HG03442 (cell line): ENCODE measurements around the gene METTL8.
A peak's percentile ranks its signal among the peaks of the same experiment; 100 is the strongest.
"Not testable (repeated sequence)": the region's sequence is repeated elsewhere in the genome, so short reads cannot be mapped to it uniquely, and the experiment has no call there.

Experiments
- ATAC-seq: cut with Tn5 transposase; IDR thresholded peaks from one replicate; pipeline ENCODE4 v1.9.1; 2021; ENCODE audit warnings: mild to moderate bottlenecking, moderate library complexity; ENCODE audit not compliant: unreplicated experiment

The METTL8 gene

DNA sequence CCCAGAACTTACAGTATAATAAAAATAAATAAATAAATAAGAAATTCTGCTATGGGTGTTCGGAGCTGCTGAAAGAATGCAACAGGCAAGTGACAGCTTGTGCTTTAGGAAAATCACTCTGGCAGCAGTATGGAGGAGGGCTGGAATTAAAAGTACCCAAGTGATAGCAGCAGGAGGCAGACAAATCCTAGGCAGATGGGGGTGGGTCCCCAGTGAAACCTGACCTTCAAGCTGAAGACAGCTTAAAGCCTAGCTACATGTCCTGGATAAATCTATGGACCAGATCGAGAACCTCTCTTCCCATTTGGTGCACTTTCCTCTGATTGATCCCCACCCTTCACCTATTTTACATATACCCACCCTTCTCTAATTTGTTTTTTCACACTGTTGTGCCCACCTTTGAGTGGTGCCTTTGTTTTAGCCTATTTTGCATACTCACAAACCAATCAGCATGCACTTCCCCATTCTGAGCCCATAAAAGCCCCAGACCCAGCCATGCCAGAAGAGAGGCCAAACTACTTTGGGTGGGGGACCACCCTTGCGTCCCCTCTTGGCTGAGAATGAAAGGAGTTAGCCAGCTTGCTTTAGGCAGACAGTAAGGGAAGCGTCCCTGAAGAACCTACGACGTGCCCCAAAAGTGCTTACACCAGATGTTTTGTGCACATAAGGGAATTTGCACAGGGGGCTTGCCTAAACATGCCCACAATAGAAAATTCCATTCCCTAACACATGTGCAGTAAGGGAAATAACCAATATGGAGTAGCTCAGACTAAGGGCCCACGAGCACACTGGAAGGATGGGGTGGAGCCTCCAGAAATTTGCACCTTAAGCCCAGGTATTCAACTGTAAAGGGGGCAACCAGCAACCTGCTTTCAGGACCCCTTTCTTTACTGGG is 3.0 kb downstream of the METTL8 start:
- ATAC-seq = no peak

DNA sequence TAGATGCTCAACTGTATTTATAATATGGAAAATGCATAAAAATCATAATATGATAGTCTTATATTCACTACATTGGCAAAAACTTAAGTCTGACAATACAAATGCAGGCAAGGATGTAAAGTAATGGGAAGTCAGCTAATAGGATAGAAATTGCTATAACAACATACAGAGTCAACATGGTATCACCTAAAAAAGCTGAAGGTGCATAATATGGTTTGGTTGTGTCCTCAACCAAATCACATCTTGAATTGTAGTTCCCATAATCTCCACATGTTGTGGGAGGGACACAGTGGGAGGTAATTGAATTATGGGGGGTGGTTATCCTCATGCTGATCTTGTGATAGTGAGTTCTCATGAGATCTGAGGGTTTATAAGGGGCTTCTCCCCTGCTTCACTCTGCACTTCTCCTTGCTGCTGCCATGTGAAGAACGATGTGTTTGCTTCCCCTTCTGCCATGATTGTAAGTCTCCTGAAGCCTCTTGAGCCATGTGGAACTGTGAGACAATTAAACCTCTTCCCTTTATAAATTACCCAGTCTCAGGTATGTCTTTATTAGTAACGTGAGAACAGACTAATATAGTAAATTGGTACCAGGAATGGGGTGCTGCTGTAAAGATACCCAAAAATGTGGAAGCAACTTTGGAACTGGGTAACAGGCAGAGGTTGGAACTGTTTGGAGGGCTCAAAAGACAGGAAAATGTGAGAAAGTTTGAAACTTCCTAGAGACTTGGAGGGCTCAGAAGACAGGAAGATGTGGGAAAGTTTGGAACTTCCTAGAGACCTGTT is 10.9 kb downstream of the METTL8 start:
- not testable (repeated sequence) for ATAC-seq

DNA sequence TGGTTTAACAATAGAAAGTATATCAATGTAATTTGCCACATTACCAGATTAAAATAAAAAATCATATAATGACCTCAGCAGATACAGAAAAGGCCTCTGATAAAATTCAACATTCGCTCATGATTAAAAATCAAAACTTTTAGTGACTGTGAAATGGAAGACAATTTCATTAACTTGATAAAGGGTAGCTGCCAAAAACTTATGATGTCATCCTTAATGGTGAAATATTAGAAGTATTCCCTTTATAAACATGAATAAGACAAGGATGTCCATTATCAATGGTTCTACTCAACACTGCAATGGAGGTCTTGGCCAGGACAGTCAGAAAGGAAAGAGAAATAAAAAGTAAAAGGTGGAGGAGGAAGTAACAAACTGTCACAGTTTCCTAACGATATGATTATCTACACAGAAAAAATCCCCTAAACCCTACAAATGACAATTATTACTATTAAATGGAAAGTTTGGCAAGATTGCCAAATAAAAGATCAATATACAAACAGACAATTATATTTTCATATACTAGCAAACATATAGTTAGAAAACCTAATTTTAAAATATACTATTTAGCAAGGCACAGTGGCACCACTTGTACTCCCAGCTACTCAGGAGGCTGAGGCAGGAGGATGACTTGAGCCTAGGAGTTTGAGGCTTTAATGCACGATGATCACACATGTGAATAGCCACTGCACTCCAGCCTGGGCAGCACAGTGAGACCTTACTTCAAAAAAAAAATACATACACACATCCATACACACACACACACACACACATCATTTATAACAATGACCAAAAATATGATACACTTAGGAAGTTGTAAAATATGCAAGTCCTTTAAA is 12.8 kb downstream of the METTL8 start:
- no peak for ATAC-seq

DNA sequence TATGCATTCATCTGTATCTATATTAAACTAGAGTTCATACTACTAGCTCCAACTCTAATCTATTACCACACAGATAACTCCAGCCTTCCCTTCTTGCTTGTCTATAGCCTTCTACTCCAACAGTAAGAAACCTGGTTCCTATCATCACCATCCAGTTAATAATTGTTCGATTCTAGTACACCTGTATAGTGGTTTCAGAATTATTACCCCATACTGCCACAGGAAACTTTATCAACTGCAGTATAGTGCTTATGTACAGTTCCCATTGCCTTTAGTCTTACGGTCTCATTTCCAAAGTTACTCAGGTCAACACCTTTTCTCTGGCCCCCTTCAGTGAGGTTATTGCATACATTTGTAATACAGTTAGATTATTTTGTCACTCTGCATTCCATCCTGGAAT is 14.5 kb downstream of the METTL8 start:
- no peak for ATAC-seq

DNA sequence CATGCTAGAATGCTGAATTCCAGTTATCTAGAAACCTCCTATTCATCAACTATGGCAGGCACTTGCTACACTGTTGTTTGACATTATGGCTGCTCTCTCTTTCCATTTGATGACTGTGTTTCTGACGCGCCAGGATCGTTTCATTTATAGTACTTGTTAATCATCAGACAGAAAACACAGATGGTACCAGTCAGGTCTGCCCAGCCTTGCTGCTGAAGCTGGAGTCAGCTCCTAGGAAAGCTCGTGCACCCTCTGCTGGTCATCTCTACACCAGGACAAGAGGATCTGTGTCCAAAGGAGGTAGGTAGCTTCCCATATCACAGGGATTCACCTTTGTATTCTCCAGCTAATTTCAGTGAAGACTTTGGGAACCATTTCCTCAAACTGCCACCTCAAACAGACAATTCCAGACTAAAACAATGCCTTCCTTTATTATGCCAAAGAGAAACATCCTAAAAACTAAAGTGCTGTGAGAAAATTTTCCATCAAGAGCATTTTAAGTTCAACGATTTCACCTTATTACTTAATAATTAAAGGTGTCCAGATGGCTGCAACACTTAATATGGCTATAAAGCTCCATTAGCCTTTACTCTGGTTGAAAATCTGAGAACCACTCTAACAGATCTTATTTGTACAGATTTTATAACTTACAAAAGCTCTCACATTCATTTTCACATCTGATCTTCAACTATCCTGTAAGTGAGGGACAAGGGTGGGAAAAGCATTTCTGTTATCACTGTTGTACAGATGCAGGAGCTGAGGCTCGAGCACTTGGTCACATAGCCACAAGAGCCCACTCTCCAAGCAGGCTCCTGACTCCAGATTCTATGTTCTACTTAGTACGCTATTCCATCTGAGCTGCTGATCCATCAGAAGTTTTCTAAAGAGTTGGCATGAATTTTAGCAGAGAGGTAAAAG is 17.5 kb downstream of the METTL8 start:
- peak; percentile 79 for ATAC-seq

DNA sequence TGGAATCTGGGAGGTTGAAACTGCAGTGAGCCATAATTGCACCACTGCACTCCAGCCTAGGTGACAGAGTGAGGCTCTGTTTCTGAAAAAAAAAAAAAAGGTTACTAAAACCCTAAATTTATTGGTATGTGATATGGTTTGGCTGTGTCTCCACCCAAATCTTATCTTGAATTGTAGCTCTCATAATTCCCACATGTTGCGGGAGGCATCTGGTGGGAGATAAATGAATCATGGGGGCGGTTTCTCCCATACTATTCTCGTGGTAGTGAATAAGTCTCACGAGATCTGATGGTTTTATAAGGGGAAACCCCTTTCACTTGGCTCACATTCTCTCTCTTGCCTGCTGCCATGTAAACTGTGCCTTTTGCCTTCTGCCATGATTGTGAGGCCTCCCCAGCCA is 19.1 kb downstream of the METTL8 start:
- not testable (repeated sequence) for ATAC-seq

DNA sequence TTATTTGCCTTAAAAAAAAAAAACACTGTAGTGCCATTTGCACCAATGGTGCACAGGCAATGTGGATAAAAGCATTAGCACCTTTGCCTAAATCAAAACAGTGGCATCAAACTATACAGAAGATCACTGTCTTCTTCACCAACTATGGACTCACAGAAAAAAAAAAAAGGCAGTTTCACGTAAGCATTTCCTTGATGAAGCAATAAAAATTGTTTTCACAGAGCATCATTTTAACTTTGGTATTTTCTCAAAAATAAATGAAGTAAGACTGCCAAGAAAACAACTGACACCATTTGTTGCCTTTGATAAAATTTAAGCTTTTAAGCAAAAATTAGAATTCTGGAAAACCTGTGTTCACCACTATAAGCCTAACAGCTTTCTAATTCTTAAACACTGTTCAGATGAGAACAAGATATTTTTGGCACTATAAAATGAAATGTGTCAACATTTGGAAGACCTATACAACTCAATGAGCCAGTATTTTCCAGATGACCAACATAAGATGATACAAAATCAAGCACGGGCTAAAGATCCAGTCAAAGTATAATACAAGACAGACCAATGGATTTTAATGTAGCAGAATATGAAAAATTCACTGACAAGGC is 21.1 kb downstream of the METTL8 start:
- ATAC-seq = no peak

DNA sequence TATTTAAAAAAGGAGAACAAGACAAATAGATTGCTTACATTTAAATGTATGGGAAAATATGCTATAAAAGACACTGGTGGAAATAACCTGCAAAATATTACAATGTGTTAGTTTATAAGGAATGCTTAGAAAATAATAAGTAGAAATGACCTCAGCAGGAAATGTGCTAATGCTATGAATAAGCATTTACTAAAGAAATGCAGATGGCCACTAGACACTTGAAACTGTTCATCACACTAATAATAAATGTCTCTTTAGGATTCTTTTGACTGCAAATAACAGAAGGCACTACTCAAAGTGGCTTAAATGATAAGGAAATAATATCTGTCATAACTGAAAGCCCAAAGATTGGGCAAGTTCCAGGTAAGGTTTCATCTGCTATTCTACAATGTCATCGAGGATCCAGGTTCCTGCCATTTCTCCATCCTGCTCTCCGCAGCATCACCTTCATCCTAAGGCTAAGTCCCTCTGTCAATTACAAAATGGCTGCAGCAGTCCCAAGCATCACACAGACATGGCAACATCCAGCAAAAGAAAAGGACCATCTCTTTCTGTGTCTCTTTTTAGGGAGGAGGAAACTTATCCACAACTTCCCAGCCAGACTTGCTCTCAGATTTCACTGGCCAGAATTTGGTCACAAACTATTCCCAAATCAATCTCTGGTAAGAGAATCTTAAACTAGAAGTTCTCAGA is 21.9 kb downstream of the METTL8 start:
- ATAC-seq = no peak

DNA sequence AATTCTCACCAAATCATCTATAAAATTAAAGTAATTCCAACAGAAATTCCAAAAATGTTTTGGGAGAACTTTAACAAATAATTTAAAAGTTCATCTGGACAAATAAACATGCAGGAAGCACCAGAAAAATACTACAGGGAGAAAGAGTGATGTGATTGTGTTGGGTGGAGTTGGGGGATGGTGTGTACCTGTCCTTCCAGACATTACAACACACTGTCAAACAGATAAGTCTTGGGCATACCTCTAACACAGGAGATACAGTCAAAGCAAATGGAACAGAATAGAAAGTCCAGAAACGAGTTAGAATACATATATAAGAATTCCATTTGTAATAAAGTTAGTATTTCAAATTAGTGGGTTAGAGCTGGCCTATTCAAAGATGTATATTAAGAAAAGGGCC is 22.6 kb downstream of the METTL8 start:
- ATAC-seq = no peak

DNA sequence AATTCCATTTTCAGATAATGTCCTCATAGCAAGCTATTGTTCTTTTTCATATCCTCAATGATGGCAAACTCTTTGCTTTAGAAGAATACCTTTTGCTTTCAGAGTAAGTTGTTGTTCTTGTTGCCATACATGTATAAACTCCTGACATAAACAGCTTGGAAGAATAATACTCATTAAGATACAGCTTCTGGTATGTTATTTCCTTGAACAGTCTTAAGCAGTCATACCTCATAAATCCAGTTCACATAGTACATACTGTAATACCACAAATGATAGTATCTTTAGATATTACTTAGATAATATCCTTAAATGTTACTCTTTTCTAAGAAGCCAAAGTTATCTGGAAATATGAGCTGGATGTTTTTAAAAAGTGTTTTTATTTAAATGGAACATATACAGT is 23.2 kb downstream of the METTL8 start:
- ATAC-seq = no peak

DNA sequence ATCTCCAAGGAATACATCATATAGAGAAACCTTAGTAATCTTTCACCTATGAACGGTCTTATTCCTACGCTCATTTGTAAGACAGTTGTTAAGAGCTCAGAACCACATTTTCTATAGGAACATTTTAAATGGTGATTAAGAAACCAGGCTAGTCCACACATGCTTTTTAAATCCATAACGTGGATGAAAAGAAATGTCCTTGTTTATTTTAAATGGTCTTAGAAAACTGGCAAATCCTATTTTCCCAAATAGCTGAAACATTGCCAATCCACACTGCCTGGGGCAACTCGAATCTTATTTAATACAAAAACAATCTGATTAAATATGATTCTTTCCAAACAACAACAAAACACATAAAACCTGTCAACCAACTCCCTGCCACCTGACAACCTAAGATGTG is 23.7 kb downstream of the METTL8 start:
- no peak for ATAC-seq

DNA sequence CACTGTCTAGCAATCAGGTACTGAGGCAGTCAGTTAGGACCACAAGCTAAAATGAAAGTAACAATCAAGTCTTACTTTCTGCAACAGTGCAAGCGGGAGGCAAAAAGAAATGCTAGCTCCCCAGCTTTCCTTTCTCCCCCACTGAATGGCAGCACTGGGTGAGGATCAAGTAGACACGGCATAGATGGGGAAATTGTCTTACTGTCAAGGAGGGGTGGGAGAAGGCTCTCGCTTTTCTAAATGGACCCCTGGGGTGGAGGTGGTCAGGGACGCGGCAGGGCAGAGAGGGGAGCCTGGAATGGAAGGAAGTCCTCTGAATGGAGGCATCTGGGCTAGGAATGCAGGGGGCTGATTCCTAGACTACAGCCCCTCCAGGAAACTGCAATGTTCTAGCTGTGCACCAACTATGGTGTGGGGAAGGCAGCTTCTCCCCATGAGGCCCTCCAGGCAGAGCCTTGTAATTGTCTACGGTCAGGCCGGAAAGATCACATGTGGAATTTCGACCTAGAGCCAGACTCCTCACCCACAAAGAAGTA is 24.3 kb downstream of the METTL8 start:
- no peak for ATAC-seq

DNA sequence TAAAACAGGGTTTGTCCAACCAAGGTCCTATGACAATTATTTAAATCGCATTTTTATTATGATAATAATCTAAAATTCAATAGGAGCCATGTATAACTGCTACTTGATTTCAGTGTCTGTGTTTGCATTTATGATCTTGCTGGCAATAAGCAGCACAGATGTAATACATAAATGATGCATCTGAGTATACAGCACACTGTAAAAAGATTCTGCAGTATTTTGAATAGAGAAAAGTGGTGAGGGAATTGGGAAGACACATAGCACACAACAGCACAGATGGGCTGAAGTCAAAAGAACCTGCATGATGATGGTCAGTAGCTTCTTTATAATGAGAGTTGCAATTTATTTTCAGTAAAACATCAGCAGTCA is 26.1 kb downstream of the METTL8 start:
- ATAC-seq = no peak

DNA sequence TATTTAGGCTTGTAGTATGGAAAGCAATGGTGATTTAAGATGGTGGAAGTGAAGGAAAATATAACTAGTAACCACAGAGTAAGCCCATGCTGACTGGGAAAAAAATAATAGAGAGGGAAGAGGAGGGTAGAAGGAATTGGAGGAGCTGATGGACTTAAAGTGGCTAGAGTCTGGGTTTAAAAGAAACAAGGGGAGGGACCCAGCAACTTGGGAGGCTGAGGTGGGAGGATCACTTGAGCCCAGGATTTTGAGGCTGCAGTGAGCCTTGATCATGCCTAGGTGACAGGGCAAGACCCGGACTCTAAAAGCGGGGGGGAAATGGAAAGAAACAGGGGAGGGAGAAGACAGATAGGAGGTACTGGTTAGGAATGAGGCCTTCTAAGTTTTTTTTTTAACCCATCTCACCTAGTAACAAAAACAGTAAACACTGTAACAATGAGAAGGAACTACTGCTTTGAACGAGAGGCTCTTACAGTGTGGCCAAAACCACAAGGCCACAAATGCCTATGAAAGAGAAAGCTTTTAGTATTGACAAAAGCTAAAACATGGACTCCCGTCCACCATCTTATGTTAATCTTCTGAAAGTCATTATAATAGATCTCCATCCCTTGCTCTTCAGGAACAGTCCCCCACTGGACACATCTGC is 26.6 kb downstream of the METTL8 start:
- peak; percentile 70 for ATAC-seq

DNA sequence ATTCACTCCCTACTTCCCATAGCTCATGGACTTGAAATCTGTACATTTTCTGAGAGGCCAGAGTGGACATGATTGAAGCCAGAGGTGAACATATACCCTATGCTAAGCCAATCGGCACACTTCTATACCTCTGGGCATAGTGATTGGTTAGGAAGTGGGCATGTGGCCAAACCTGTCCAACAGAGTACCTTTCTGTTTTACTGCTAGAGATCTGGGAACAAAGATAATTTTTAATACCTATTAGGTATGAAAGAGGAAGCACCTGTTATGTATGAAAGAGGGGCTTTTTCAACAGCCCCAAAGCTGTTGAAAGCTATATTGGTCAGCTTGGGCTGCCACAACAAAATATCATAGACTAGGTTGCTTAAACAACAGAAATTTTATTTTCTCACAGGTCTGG is 27.7 kb downstream of the METTL8 start:
- peak; percentile 53 for ATAC-seq

DNA sequence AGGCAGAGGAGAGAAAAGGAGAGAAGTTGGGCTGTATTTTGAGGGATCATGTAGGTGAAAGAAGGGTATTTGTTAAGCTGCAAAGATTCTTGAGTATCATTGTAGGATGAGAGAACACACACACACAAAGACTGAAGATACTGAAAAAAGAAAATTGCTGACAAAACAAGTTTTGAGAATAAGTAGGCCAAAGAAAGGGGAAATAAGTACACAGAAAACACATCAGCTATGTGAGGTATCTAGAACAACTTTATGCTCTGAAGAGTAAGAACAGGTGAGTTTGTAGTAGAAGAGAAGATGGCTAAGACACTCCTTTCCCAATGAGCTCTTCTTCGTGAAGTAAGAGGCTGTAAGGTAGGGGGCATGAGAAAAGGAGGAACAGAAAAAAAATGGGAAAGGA is 28.2 kb downstream of the METTL8 start:
- no peak for ATAC-seq

DNA sequence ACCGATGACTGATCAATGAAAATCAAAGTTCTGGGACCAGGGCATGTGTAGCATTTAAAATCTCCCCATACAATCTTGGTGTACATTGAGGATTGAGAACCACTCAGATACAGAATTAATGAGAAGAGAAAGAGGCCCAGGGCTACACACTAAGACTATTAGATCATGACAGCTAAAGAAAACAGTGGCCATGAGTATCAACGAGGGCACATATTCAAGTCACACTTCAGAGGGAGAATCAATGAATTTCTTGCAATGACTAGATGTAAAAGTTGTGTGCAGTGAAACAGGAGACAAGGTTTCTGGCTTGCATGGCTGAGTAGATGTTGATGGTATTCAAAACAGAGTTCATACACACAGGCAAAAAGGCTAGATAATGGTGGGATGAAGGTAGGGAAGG is 29.1 kb downstream of the METTL8 start:
- ATAC-seq = no peak

DNA sequence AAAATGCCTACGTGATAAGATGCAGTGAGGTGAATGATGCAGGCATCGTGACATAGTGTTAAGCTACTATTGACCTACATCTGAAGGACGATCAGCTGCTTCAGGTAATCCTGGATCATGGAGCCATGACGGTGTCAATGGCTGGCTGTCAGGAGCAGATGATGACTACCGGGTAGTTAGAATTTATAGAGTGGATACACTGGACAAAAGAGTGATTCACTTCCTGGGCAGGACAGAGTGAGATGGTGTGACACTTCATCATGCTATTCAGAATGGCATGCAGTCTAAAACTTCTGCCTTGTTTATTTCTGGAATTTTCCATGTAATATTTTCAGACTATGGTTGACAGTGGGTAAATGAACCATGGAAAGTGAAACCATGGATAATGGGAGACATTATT is 29.5 kb downstream of the METTL8 start:
- no peak for ATAC-seq
